HL-60 (cell line): Measurements from ENCODE around the gene LIPA.

ENCODE experiments used
- DNase-seq, 2 experiments: peaks; one replicate each; pipeline ENCODE4 v3.0.0-alpha.2; 2010 to 2020; ENCODE audit warnings: low read depth in 1 of 2, low spot score in 1 of 2
- H3K27ac ChIP-seq: fragments of 250-450 bp; sonication (Bioruptor Pico); replicated peaks from 2 replicates; pipeline ENCODE4 v1.5.1; 2020; ENCODE audit warnings: mild to moderate bottlenecking, moderate library complexity
- H3K27me3 ChIP-seq: fragments of 250-450 bp; sonication (Bioruptor Pico); 2 replicates; pipeline ENCODE4 v1.5.1; 2021; ENCODE audit warnings: mild to moderate bottlenecking, moderate library complexity; ENCODE audit not compliant: insufficient read depth, poor library complexity, severe bottlenecking
- H3K4me3 ChIP-seq: replicated peaks from 2 replicates; pipeline ENCODE4 v1.5.1; 2011; ENCODE audit warnings: mild to moderate bottlenecking, control low read depth, low read length; ENCODE audit not compliant: insufficient read depth
- CTCF ChIP-seq: IDR thresholded peaks from one replicate; pipeline ENCODE4 v1.5.1; 2011; ENCODE audit warnings: low read length, control low read depth, inconsistent platforms; ENCODE audit not compliant: insufficient read depth
- GABPA ChIP-seq: IDR thresholded peaks from 2 replicates; pipeline ENCODE4 v1.6.1; 2012; ENCODE audit warnings: low read depth
- POLR2AphosphoS5 ChIP-seq: IDR thresholded peaks from 2 replicates; pipeline ENCODE4 v1.6.1; 2012; ENCODE audit warnings: low read depth
- SPI1 ChIP-seq: IDR thresholded peaks from 2 replicates; pipeline ENCODE4 v1.6.1; 2012; ENCODE audit warnings: low read depth, mild to moderate bottlenecking, borderline replicate concordance
- TF ChIP-seq, protein P1 (sequence below): IDR thresholded peaks from 2 replicates; pipeline ENCODE4 v1.6.1; 2012; ENCODE audit warnings: low read depth; ENCODE audit not compliant: insufficient replicate concordance

Gene LIPA

GRCh38 chr10:89217057-89217990 lies 34.3 kb downstream of the LIPA start:
- DNase-seq: peak in 1 of 2 experiments; percentile 43
- TF ChIP-seq GABPA: no peak
- no peak for TF ChIP-seq SPI1
- no peak for TF ChIP-seq POLR2AphosphoS5
- peak; percentile 22 for TF ChIP-seq CTCF
- TF ChIP-seq, protein P1, sequence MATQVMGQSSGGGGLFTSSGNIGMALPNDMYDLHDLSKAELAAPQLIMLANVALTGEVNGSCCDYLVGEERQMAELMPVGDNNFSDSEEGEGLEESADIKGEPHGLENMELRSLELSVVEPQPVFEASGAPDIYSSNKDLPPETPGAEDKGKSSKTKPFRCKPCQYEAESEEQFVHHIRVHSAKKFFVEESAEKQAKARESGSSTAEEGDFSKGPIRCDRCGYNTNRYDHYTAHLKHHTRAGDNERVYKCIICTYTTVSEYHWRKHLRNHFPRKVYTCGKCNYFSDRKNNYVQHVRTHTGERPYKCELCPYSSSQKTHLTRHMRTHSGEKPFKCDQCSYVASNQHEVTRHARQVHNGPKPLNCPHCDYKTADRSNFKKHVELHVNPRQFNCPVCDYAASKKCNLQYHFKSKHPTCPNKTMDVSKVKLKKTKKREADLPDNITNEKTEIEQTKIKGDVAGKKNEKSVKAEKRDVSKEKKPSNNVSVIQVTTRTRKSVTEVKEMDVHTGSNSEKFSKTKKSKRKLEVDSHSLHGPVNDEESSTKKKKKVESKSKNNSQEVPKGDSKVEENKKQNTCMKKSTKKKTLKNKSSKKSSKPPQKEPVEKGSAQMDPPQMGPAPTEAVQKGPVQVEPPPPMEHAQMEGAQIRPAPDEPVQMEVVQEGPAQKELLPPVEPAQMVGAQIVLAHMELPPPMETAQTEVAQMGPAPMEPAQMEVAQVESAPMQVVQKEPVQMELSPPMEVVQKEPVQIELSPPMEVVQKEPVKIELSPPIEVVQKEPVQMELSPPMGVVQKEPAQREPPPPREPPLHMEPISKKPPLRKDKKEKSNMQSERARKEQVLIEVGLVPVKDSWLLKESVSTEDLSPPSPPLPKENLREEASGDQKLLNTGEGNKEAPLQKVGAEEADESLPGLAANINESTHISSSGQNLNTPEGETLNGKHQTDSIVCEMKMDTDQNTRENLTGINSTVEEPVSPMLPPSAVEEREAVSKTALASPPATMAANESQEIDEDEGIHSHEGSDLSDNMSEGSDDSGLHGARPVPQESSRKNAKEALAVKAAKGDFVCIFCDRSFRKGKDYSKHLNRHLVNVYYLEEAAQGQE: no peak
- no peak overlapping the region for H3K27ac ChIP-seq
- H3K27me3 ChIP-seq: no peaks in the 10 kb centered on the region
- no peak overlapping the region for H3K4me3 ChIP-seq

- no peak for TF ChIP-seq CTCF
- H3K27me3 ChIP-seq: no peaks in the 10 kb centered on the region
- H3K27ac ChIP-seq: no peak overlapping the region
- H3K4me3 ChIP-seq: no peak overlapping the region
- no peak for DNase-seq
Observed at GRCh38 chr10:89216056-89216455, 35.5 kb downstream of the LIPA start.

DNA sequence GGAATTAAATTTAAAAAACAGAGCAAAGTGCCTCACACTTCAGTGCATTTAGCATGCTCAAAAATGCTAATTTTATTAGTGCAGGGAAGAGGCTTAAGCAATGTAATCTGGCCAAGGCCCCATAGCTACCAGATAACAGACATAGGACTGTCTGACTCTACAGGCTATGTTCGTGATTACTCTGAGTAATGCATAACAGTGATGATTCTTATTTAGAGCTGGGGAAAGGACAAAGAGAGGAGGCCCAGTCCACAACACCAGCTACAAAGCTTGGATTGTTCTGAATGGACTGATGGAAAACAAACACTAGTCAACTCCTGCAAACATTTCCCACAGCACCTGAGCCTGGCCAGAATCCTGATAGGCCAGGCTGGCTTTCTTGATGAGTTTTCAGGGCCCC lies 36.1 kb downstream of the LIPA start:
- Histone ChIP-seq H3K4me3 (no peak overlapping the region), H3K27me3 (no peaks in the 10 kb centered on the region), H3K27ac (no peak overlapping the region)
- TF ChIP-seq CTCF: no peak
- TF ChIP-seq POLR2AphosphoS5: no peak
- TF ChIP-seq GABPA: no peak
- TF ChIP-seq, protein P1: no peak
- TF ChIP-seq SPI1: no peak
- DNase-seq: no peak

GRCh38 chr10:89214566-89215165 lies 36.9 kb downstream of the LIPA start:
- no peak for DNase-seq
- no peak overlapping the region for H3K27ac ChIP-seq
- no peak overlapping the region for H3K4me3 ChIP-seq
- TF ChIP-seq GABPA (no peak), SPI1 (no peak), CTCF (no peak), POLR2AphosphoS5 (no peak)
- TF ChIP-seq, protein P1: no peak
- H3K27me3 ChIP-seq: no peaks in the 10 kb centered on the region
